ENCODE results near the gene LHX4.

LHX4 gene

GRCh38 chr1:180295999-180296398, 65.9 kb downstream of the LHX4 start:
- no peak for DNase-seq

- no peak for DNase-seq
These were observed 69.6 kb downstream of the LHX4 start for GRCh38 chr1:180299479-180300221.

GRCh38 chr1:180301135-180301742, 71.2 kb downstream of the LHX4 start:
- no peak for DNase-seq

GRCh38 chr1:180309338-180309737, 79.3 kb downstream of the LHX4 start:
- DNase-seq, result no peak

- no peak for DNase-seq
These were observed 80.0 kb downstream of the LHX4 start for GRCh38 chr1:180310095-180310494.

GRCh38 chr1:180311011-180311730, 81.1 kb downstream of the LHX4 start:
- no peak for DNase-seq

GRCh38 chr1:180312926-180313325, 82.9 kb downstream of the LHX4 start:
- DNase-seq, result no peak

- no peak for DNase-seq
These were observed 97.0 kb downstream of the LHX4 start for GRCh38 chr1:180327089-180327488.

Data from hypothalamus (tissue), 51 donors.